K562 (cell line): ENCODE data around the gene ACBD4. TPM values are rescaled to one million over a fixed set of nuclear protein-coding genes. Genes with fewer than 3 reads are reported as not detected.

Source experiments
- ATAC-seq: fragments of 200-7000 bp; cut with Tn5 transposase; 3 replicates; pipeline ENCODE4 v1.9.1; 2020; ENCODE audit warnings: moderate library complexity
- BruUV-seq: library from RNA; stranded (reverse); fragments of 400-500 nt; replicated peaks from 2 replicates; lab custom pipeline; 2021; lab: Mats Ljungman, UMichigan
- CTCF ChIA-PET: fragments of 300-600 bp; formaldehyde crosslinking; extraction: SDS; loops from one replicate; lab custom pipeline; 2021; ENCODE audit warnings: low intra/inter-chr PET ratio; lab: Yijun Ruan, JAX
- POLR2A ChIA-PET: fragments of 300-600, 350-650 bp; sonication (Branson Sonifier 250); formaldehyde crosslinking; extraction: SDS; loops from one replicate; lab custom pipeline; 2021; ENCODE audit warnings: antibody characterized with exemption, inconsistent platforms; lab: Yijun Ruan, JAX
- DNase-seq, 4 experiments: peaks; one replicate each; pipeline versions ENCODE4 v3.0.0 to v3.0.0-alpha.2; 2011 to 2018; ENCODE audit warnings: low spot score in 3 of 4, mixed read lengths in 3 of 4; ENCODE audit errors: extremely low read depth in 1 of 4
- FAIRE-seq: peaks from 2 replicates; lab custom pipeline; 2011; peaks lifted over from hg19 to GRCh38; lab: Jason Lieb, UNC
- H2AFZ ChIP-seq: 2 replicates; pipeline ENCODE4 v1.6.0; 2011; ENCODE audit warnings: low read depth, low read length, control low read depth, inconsistent platforms
- H3K27ac ChIP-seq: fragments of 200-600 bp; 3 replicates; pipeline ENCODE4 v1.8.0; 2011; ENCODE audit warnings: low read depth, mild to moderate bottlenecking, control low read depth, inconsistent platforms, low read length, moderate library complexity, mixed read lengths; ENCODE audit errors: extremely low read depth
- H3K27me3 ChIP-seq, 2 experiments: fragments of 300-600 bp in 1 of 2; 2 replicates in 1 of 2; 3 replicates in 1 of 2; pipeline versions ENCODE4 v1.6.0 to v1.8.0; 2011; ENCODE audit warnings: inconsistent platforms in 2 of 2, low read length in 2 of 2, mild to moderate bottlenecking in 1 of 2, mixed read lengths in 1 of 2, moderate library complexity in 1 of 2; ENCODE audit not compliant: control insufficient read depth in 2 of 2, insufficient read depth in 2 of 2
- H3K36me3 ChIP-seq: fragments of 300-600 bp; 3 replicates; pipeline ENCODE4 v1.8.0; 2011; ENCODE audit warnings: mild to moderate bottlenecking, low read length, inconsistent platforms; ENCODE audit not compliant: control insufficient read depth, insufficient read depth
- H3K4me1 ChIP-seq, 2 experiments: fragments of 200-600 bp in 1 of 2; replicated peaks in 1 of 2; 2 replicates in 1 of 2; 3 replicates in 1 of 2; pipeline versions ENCODE4 v1.5.1 to v1.8.0; 2011; ENCODE audit warnings: inconsistent platforms in 2 of 2, low read length in 2 of 2, mild to moderate bottlenecking in 1 of 2, mixed read lengths in 1 of 2, moderate library complexity in 1 of 2; ENCODE audit not compliant: control insufficient read depth in 2 of 2, insufficient read depth in 2 of 2
- H3K4me2 ChIP-seq: 2 replicates; pipeline ENCODE4 v1.6.1; 2011; ENCODE audit warnings: low read length, control low read depth, inconsistent platforms, mixed read lengths; ENCODE audit not compliant: insufficient read depth
- H3K4me3 ChIP-seq: fragments of 200-600 bp; sonication (generic), shearing (Covaris generic); 2 replicates; pipeline ENCODE4 v1.5.1; 2016; ENCODE audit warnings: control low read depth, inconsistent platforms
- H3K79me2 ChIP-seq: fragments of 200-600 bp; 3 replicates; pipeline ENCODE4 v1.8.0; 2011; ENCODE audit warnings: low read length, inconsistent platforms; ENCODE audit not compliant: control insufficient read depth, insufficient read depth
- H3K9ac ChIP-seq, 2 experiments: 2 replicates each; pipeline versions ENCODE4 v1.6.0 to v1.6.1; 2011; ENCODE audit warnings: low read depth in 2 of 2, low read length in 2 of 2, control low read depth in 1 of 2, inconsistent platforms in 1 of 2, mild to moderate bottlenecking in 1 of 2, mixed read lengths in 1 of 2; ENCODE audit not compliant: insufficient read depth in 1 of 2
- H3K9me1 ChIP-seq: one replicate; pipeline ENCODE4 v1.6.0; 2011; ENCODE audit warnings: inconsistent platforms, mild to moderate bottlenecking, low read length, moderate library complexity; ENCODE audit not compliant: control insufficient read depth, insufficient read depth
- H3K9me3 ChIP-seq: replicated peaks from 2 replicates; pipeline ENCODE4 v1.5.1; 2011; ENCODE audit warnings: low read depth, low read length, inconsistent platforms; ENCODE audit not compliant: control insufficient read depth, insufficient read depth
- H4K20me1 ChIP-seq: replicated peaks from 2 replicates; pipeline ENCODE4 v1.6.1; 2011; ENCODE audit warnings: low read length, inconsistent platforms, mixed read lengths; ENCODE audit not compliant: control insufficient read depth, insufficient read depth
- FOXK1 ChIP-seq: sonication (generic); formaldehyde crosslinking; IDR thresholded peaks from 2 replicates; pipeline ENCODE4 v1.8.0; 2022; ENCODE audit warnings: missing genetic modification reagents, mild to moderate bottlenecking, borderline replicate concordance
- L3MBTL2 ChIP-seq: fragments of 450-650 bp; IDR thresholded peaks from 2 replicates; pipeline ENCODE4 v1.6.1; 2016; ENCODE audit warnings: mild to moderate bottlenecking, moderate library complexity
- NR2C2 ChIP-seq, 2 experiments: fragments of 200-800 bp in 1 of 2; sonication (Bioruptor generic) in 1 of 2; sonication (generic) in 1 of 2; formaldehyde crosslinking in 1 of 2; IDR thresholded peaks; 2 replicates each; pipeline versions ENCODE4 v1.6.1 to v1.8.0; 2016 to 2022; ENCODE audit warnings: mild to moderate bottlenecking in 1 of 2, missing compliant biosample characterization in 1 of 2, missing genetic modification characterization in 1 of 2, missing genetic modification reagents in 1 of 2
- WGBS: fragments of 100-300 bp; shearing (Covaris generic); methylation state at CpG from one replicate; pipeline ENCODE4 v1.1.6; 2016; ENCODE audit warnings: low coverage, mixed read lengths; ENCODE audit not compliant: insufficient coverage; ENCODE audit errors: missing lambda C conversion rate; 5-methylcytosine and 5-hydroxymethylcytosine counted together
- in situ Hi-C: fragments of 300-500 bp; cut with MboI; formaldehyde crosslinking; loops from 4 replicates; pipeline ENCODE4 v1.15.0; 2018; ENCODE audit warnings: inconsistent platforms, mixed read lengths
- intact Hi-C: fragments of 100-400 bp; cut with micrococcal nuclease; formaldehyde crosslinking; loops from 2 replicates; pipeline ENCODE4 v1.14.2; 2022
- polyA plus RNA-seq, 8 experiments: library from polyadenylated mRNA; depleted of rRNA in 4 of 8; stranded (reverse) in 5 of 8; unstranded in 3 of 8; fragments of >200 nt; fragmentation: Nextera tagmentation in 2 of 8; fragmentation: Illumina TruSeq in 1 of 8; extraction: Ambion mirVana in 2 of 8; extraction: Trizol in 1 of 8; gene quantifications; 2 replicates each; pipeline versions ENCODE4 v1.2.1 to v1.2.3, GENCODE V29; 2011 to 2014; ENCODE audit warnings: inconsistent platforms in 1 of 8, missing spikeins in 1 of 8
- total RNA-seq, 7 experiments: library from RNA; depleted of rRNA in 6 of 7; stranded (reverse); fragments of >200 nt in 6 of 7; fragmentation: Illumina TruSeq in 2 of 7; extraction: Trizol in 2 of 7; gene quantifications; 2 replicates each; pipeline versions ENCODE4 v1.2.1 to v1.2.3, GENCODE V29; 2011 to 2021; ENCODE audit warnings: low replicate concordance in 1 of 7

The ACBD4 gene
- total and polyA plus RNA-seq, 9 of the 15 experiments (the other 6 are each of a cell fraction or from before 2014, with no cell fraction given), result 0.14 to 6.9 (median 4.6) TPM

- peak overlapping the region; percentile 82 for H3K4me2 ChIP-seq
- H3K27ac ChIP-seq, result peak overlapping the region; percentile 74; the same call in 2 of the 3 replicates
- H3K9me1 ChIP-seq, result no peaks in the 10 kb centered on the region
- peak overlapping the region; percentile 52 for H3K4me3 ChIP-seq
- peak overlapping the region; percentile 59 to 88 for H3K9ac ChIP-seq
- ChIA-PET POLR2A (interaction anchor here (0.6 to 7.1 kb wide), 13 partner anchors 8 to 190 kb away, joined by 3 to 119 read pairs (median 4); partner anchors contain the start of genes HEXIM1 and HEXIM2), CTCF (interaction anchor here (0.7 to 6.2 kb wide), 11 partner anchors 12 to 361 kb away, joined by 3 to 165 read pairs (median 5); partner anchors contain the start of genes HEXIM1 and HEXIM2)
- no peak for FAIRE-seq
- no peaks in the 10 kb centered on the region; the same call in 1 of the 2 replicates for H4K20me1 ChIP-seq
- no peaks in the 10 kb centered on the region; the same call in 1 of the 2 replicates for H3K9me3 ChIP-seq
- WGBS, result 59% methylated on average over 20 of the region's 21 CpGs
- ATAC-seq, result no peak
- BruUV-seq, result TSS peak; percentile 39
- peaks cover 11 to 42% of the 10 kb centered on the region in 2 experiments for H3K4me1 ChIP-seq
- DNase-seq, result no peak
- peaks cover 7% of the 10 kb centered on the region; the same call in 1 of the 3 replicates for H3K79me2 ChIP-seq
- H2AFZ ChIP-seq, result peak overlapping the region; percentile 90
- TF ChIP-seq FOXK1, result peak; percentile 53; the same call in 1 of the 2 replicates
- no peak for TF ChIP-seq L3MBTL2
- TF ChIP-seq NR2C2 (CRISPR knock-in tag; IDR thresholded peaks at IDR 0.05), result no peak
- 0 out of 2 replicates have a peak, but pooled peaks have one; percentile 4 for TF ChIP-seq NR2C2 (tag; IDR thresholded peaks at IDR 0.05)
- intact Hi-C loops (loop anchor here (1.0 to 5.0 kb wide), 3 partner anchors 12 to 251 kb away; partner anchors contain the start of gene HEXIM1), in situ Hi-C loops (loop anchor here (5.0 kb wide), 1 partner anchor 61 kb away; no protein-coding TSS in a partner anchor)
- no peaks in the 10 kb centered on the region for H3K36me3 ChIP-seq
- H3K27me3 ChIP-seq, result no peaks in the 10 kb centered on the region
Observed at GRCh38 chr17:45135978-45136791, 698 bp downstream of the ACBD4 start.
